ENCODE measurements around the gene CORO7. TPM values are rescaled to one million over a fixed set of nuclear protein-coding genes. Genes with fewer than 3 reads are reported as not detected.

The CORO7 gene
- polyA plus RNA-seq, 1 of the 3 experiments (the other 2 are of a cell fraction), result 25.8 TPM

GRCh38 chr16:4407543-4408322 is 8.7 kb downstream of the CORO7 start:
- CTCF ChIA-PET, result interaction anchor here (0.6 to 6.2 kb wide), 2 partner anchors 47 to 147 kb away, joined by 3 to 49 read pairs; no protein-coding TSS in a partner anchor
- no peak overlapping the region for H3K27ac ChIP-seq (ENCODE audit: low read depth in 2 of 2, low read length in 1 of 2)

GRCh38 chr16:4404967-4405696 is 11.3 kb downstream of the CORO7 start:
- Histone ChIP-seq H3F3A (replicated peaks; ENCODE audit: insufficient read depth) (no peaks in the 10 kb centered on the region), H3K4me3 (ENCODE audit: low read depth in 2 of 2, low read length in 1 of 2) (no peak overlapping the region), H3K9me2 (no peaks in the 10 kb centered on the region), H3K9me3 (no peaks in the 10 kb centered on the region), H3K27ac (ENCODE audit: low read depth in 2 of 2, low read length in 1 of 2) (no peak overlapping the region), H4K20me1 (ENCODE audit: insufficient read depth) (no peaks in the 10 kb centered on the region; the same call in 1 of the 2 replicates), H3K79me2 (ENCODE audit: insufficient read depth) (peaks cover 4% of the 10 kb centered on the region; the same call in 1 of the 2 replicates), H3K9ac (no peak overlapping the region), H3K36me3 (replicated peaks in 1 of 2; ENCODE audit: control insufficient read depth in 1 of 2, insufficient read depth in 2 of 2, low read length in 1 of 2) (peaks cover 0 to 9% of the 10 kb centered on the region in 2 experiments), H3K4me1 (ENCODE audit: control insufficient read depth in 1 of 2, insufficient read depth in 2 of 2, low read depth in 1 of 2, low read length in 1 of 2) (peaks cover 0 to 11% of the 10 kb centered on the region in 2 experiments; a peak in 1 of 4 replicates), H2AFZ (ENCODE audit: low read depth) (no peak overlapping the region), H3K4me2 (no peak overlapping the region), H3K27me3 (ENCODE audit: insufficient read depth) (no peaks in the 10 kb centered on the region)
- DNase-seq, result peak; percentile 15
- WGBS (ENCODE audit: low lambda C conversion rate), result 93% methylated on average over 22 of the region's 24 CpGs
- ChIA-PET POLR2A (interaction anchor here (1.6 kb wide), 1 partner anchor 13 kb away, joined by 4 read pairs; no protein-coding TSS in a partner anchor), CTCF (interaction anchor here (0.9 to 9.3 kb wide), 14 partner anchors 10 to 423 kb away, joined by 3 to 558 read pairs (median 24); partner anchors contain the start of genes CORO7, PAM16, TFAP4 and VASN)
- TF ChIP-seq USF1 (IDR thresholded peaks at IDR 0.05; ENCODE audit: borderline replicate concordance, low read depth), result no peak
- no peak for TF ChIP-seq PBX3 (IDR thresholded peaks at IDR 0.05)
- no peak for TF ChIP-seq POLR2AphosphoS5 (IDR thresholded peaks at IDR 0.05; ENCODE audit: low read depth, low read length)
- no peak for TF ChIP-seq RCOR1 (IDR thresholded peaks at IDR 0.05; ENCODE audit: low read length)
- no peak for TF ChIP-seq GATA2 (CRISPR knock-in tag; IDR thresholded peaks at IDR 0.05)
- TF ChIP-seq EP300 (IDR thresholded peaks at IDR 0.05; ENCODE audit: borderline replicate concordance in 1 of 2, low read depth in 1 of 2, low read length in 1 of 2), result no peak

More at GRCh38 chr16:4407543-4408322, 8.7 kb downstream of the CORO7 start:
- H3F3A ChIP-seq (replicated peaks; ENCODE audit: insufficient read depth), result no peaks in the 10 kb centered on the region
- no peak overlapping the region for H3K9ac ChIP-seq
- peaks cover 0 to 17% of the 10 kb centered on the region in 2 experiments; a peak in 1 of 4 replicates for H3K4me1 ChIP-seq (ENCODE audit: control insufficient read depth in 1 of 2, insufficient read depth in 2 of 2, low read depth in 1 of 2, low read length in 1 of 2)
- no peaks in the 10 kb centered on the region; the same call in 1 of the 2 replicates for H4K20me1 ChIP-seq (ENCODE audit: insufficient read depth)
- H3K9me2 ChIP-seq, result no peaks in the 10 kb centered on the region
- peaks cover 0 to 16% of the 10 kb centered on the region in 2 experiments for H3K36me3 ChIP-seq (replicated peaks in 1 of 2; ENCODE audit: control insufficient read depth in 1 of 2, insufficient read depth in 2 of 2, low read length in 1 of 2)
- peaks cover 13% of the 10 kb centered on the region; the same call in 1 of the 2 replicates for H3K79me2 ChIP-seq (ENCODE audit: insufficient read depth)
- DNase-seq, result no peak
- H3K4me2 ChIP-seq, result no peak overlapping the region
- H3K4me3 ChIP-seq (ENCODE audit: low read depth in 2 of 2, low read length in 1 of 2), result no peak overlapping the region
- WGBS (ENCODE audit: low lambda C conversion rate), result 92% methylated on average over 4 of the region's 22 CpGs
- H3K27me3 ChIP-seq (ENCODE audit: insufficient read depth), result no peaks in the 10 kb centered on the region
- POLR2A ChIA-PET, result no interaction called here
- TF ChIP-seq RFX5 (IDR thresholded peaks at IDR 0.05; ENCODE audit: low read length) (no peak), SIN3A (IDR thresholded peaks at IDR 0.05; ENCODE audit: borderline replicate concordance, low read depth, low read length) (no peak), FOXJ3 (CRISPR knock-in tag; IDR thresholded peaks at IDR 0.05) (no peak), TEAD4 (IDR thresholded peaks at IDR 0.05; ENCODE audit: borderline replicate concordance, insufficient read depth) (no peak)
- no peak overlapping the region for H2AFZ ChIP-seq (ENCODE audit: low read depth)
- no peaks in the 10 kb centered on the region for H3K9me3 ChIP-seq

Measured in SK-N-SH (cell line).